H9 (cell line): ENCODE results near the gene FAM171A1. TPM values are rescaled to one million over a fixed set of nuclear protein-coding genes. Genes with fewer than 3 reads are reported as not detected.
"Not testable (repeated sequence)": the region's sequence is repeated elsewhere in the genome, so short reads cannot be mapped to it uniquely, and the experiment has no call there.

Experiments used
- DNase-seq: peaks from one replicate; pipeline ENCODE4 v3.0.0-alpha.2; 2017
- H2AFZ ChIP-seq: one replicate; pipeline ENCODE4 v1.6.1; 2013; ENCODE audit warnings: mild to moderate bottlenecking, low read length, control low read depth, moderate library complexity
- H2AK5ac ChIP-seq: 2 replicates; pipeline ENCODE4 v1.6.1; 2013; ENCODE audit warnings: low read length, control low read depth, mixed read lengths; ENCODE audit not compliant: insufficient read length
- H2BK120ac ChIP-seq: one replicate; pipeline ENCODE4 v1.6.1; 2013; ENCODE audit warnings: low read depth, mild to moderate bottlenecking, low read length, control low read depth, inconsistent platforms; ENCODE audit not compliant: poor library complexity, severe bottlenecking
- H2BK12ac ChIP-seq: 2 replicates; pipeline ENCODE4 v1.6.1; 2013; ENCODE audit warnings: low read length, control low read depth, mixed read lengths, low read depth; ENCODE audit not compliant: insufficient read length
- H2BK15ac ChIP-seq: 2 replicates; pipeline ENCODE4 v1.6.1; 2013; ENCODE audit warnings: low read depth, low read length, control low read depth
- H2BK20ac ChIP-seq: one replicate; pipeline ENCODE4 v1.6.1; 2013; ENCODE audit warnings: low read depth, mild to moderate bottlenecking, low read length, control low read depth, inconsistent platforms; ENCODE audit not compliant: poor library complexity, severe bottlenecking
- H2BK5ac ChIP-seq: 2 replicates; pipeline ENCODE4 v1.6.1; 2013; ENCODE audit warnings: low read length, control low read depth, mixed read lengths; ENCODE audit not compliant: insufficient read length
- H3K14ac ChIP-seq: 2 replicates; pipeline ENCODE4 v1.6.1; 2013; ENCODE audit warnings: low read length, control low read depth; ENCODE audit not compliant: insufficient read depth
- H3K18ac ChIP-seq: 2 replicates; pipeline ENCODE4 v1.6.1; 2013; ENCODE audit warnings: low read depth, mild to moderate bottlenecking, mixed read lengths, low read length, control low read depth; ENCODE audit not compliant: insufficient read length
- H3K23ac ChIP-seq: 2 replicates; pipeline ENCODE4 v1.6.1; 2013; ENCODE audit warnings: low read length, control low read depth, mixed read lengths, low read depth; ENCODE audit not compliant: insufficient read length
- H3K23me2 ChIP-seq: 2 replicates; pipeline ENCODE4 v1.6.1; 2013; ENCODE audit warnings: low read depth, mild to moderate bottlenecking, mixed read lengths, low read length, control low read depth; ENCODE audit not compliant: insufficient read length, poor library complexity, severe bottlenecking
- H3K27ac ChIP-seq: 2 replicates; pipeline ENCODE4 v1.5.1; 2013; ENCODE audit warnings: low read length, control low read depth, mixed read lengths, low read depth; ENCODE audit not compliant: insufficient read length
- H3K27me3 ChIP-seq: 2 replicates; pipeline ENCODE4 v1.6.1; 2013; ENCODE audit warnings: low read length, control low read depth, inconsistent platforms; ENCODE audit not compliant: insufficient read depth
- H3K4ac ChIP-seq: 2 replicates; pipeline ENCODE4 v1.6.1; 2013; ENCODE audit warnings: low read depth, mild to moderate bottlenecking, control low read depth, inconsistent platforms, low read length, moderate library complexity
- H3K4me1 ChIP-seq: 2 replicates; pipeline ENCODE4 v1.6.1; 2013; ENCODE audit warnings: low read length, control low read depth, inconsistent platforms; ENCODE audit not compliant: insufficient read depth
- H3K4me2 ChIP-seq: 2 replicates; pipeline ENCODE4 v1.6.1; 2013; ENCODE audit warnings: low read length, control low read depth, mixed read lengths; ENCODE audit not compliant: insufficient read length, insufficient read depth
- H3K56ac ChIP-seq: 2 replicates; pipeline ENCODE4 v1.6.1; 2013; ENCODE audit warnings: low read depth, mild to moderate bottlenecking, mixed read lengths, low read length, control low read depth; ENCODE audit not compliant: insufficient read length
- H3K79me1 ChIP-seq: 2 replicates; pipeline ENCODE4 v1.6.1; 2013; ENCODE audit warnings: low read depth, mild to moderate bottlenecking, moderate library complexity, low read length, control low read depth, inconsistent platforms; ENCODE audit not compliant: insufficient read depth, poor library complexity, severe bottlenecking
- H3K79me2 ChIP-seq: 2 replicates; pipeline ENCODE4 v1.6.1; 2013; ENCODE audit warnings: low read length, control low read depth, inconsistent platforms; ENCODE audit not compliant: insufficient read depth
- H3K9ac ChIP-seq: 2 replicates; pipeline ENCODE4 v1.6.1; 2013; ENCODE audit warnings: low read length, control low read depth, mixed read lengths; ENCODE audit not compliant: insufficient read length; ENCODE audit errors: extremely low read depth
- H3K9me3 ChIP-seq: one replicate; pipeline ENCODE4 v1.6.1; 2013; ENCODE audit warnings: low read depth, low read length, inconsistent platforms; ENCODE audit not compliant: control insufficient read depth
- H3T11ph ChIP-seq: one replicate; pipeline ENCODE4 v1.6.1; 2013; ENCODE audit warnings: mild to moderate bottlenecking, low read length, control low read depth, inconsistent platforms
- H4K20me1 ChIP-seq: one replicate; pipeline ENCODE4 v1.6.1; 2013; ENCODE audit not compliant: control insufficient read depth, insufficient read length, insufficient read depth
- H4K5ac ChIP-seq: 2 replicates; pipeline ENCODE4 v1.6.1; 2013; ENCODE audit warnings: low read depth, mild to moderate bottlenecking, mixed read lengths, low read length, control low read depth; ENCODE audit not compliant: insufficient read length
- H4K8ac ChIP-seq: replicated peaks from 2 replicates; pipeline ENCODE4 v1.6.1; 2013; ENCODE audit warnings: low read length, control low read depth, mixed read lengths, low read depth; ENCODE audit not compliant: insufficient read length
- H4K91ac ChIP-seq: 2 replicates; pipeline ENCODE4 v1.6.1; 2013; ENCODE audit warnings: low read depth, mild to moderate bottlenecking, moderate library complexity, mixed read lengths, low read length, control low read depth; ENCODE audit not compliant: insufficient read length
- H3K27ac Mint-ChIP-seq, 3 experiments: 2 replicates in 2 of 3; 3 replicates in 1 of 3; pipeline ENCODE4 v1.8.0; 2020 to 2021; ENCODE audit warnings: mixed read lengths in 3 of 3, mild to moderate bottlenecking in 1 of 3, moderate library complexity in 1 of 3
- H3K27me3 Mint-ChIP-seq: 2 replicates; pipeline ENCODE4 v1.8.0; 2021; ENCODE audit warnings: low read depth, mild to moderate bottlenecking, moderate library complexity, mixed read lengths
- H3K36me3 Mint-ChIP-seq, 3 experiments: 2 replicates in 2 of 3; 3 replicates in 1 of 3; pipeline ENCODE4 v1.8.0; 2020 to 2021; ENCODE audit warnings: low read depth in 3 of 3, mixed read lengths in 3 of 3; ENCODE audit not compliant: insufficient read depth in 1 of 3
- H3K4me1 Mint-ChIP-seq, 2 experiments: 2 replicates each; pipeline ENCODE4 v1.8.0; 2020; ENCODE audit warnings: mixed read lengths in 2 of 2
- H3K4me3 Mint-ChIP-seq, 2 experiments: 2 replicates in 1 of 2; 3 replicates in 1 of 2; pipeline ENCODE4 v1.8.0; 2020 to 2021; ENCODE audit warnings: mild to moderate bottlenecking in 2 of 2, mixed read lengths in 2 of 2, moderate library complexity in 1 of 2
- H3K9me3 Mint-ChIP-seq, 2 experiments: 2 replicates in 1 of 2; 3 replicates in 1 of 2; pipeline ENCODE4 v1.8.0; 2020; ENCODE audit warnings: mild to moderate bottlenecking in 2 of 2, mixed read lengths in 2 of 2, moderate library complexity in 1 of 2
- CTCF ChIP-seq: fragments of 200-600 bp; sonication (generic); conservative IDR thresholded peaks from 3 replicates; pipeline ENCODE4 v1.8.0; 2021; ENCODE audit warnings: antibody characterized with exemption, mild to moderate bottlenecking
- WGBS: extraction: QIAGEN DNeasy Blood & Tissue Kit; methylation state at CpG from one replicate; pipeline ENCODE4 v1.1.7; 2013; ENCODE audit warnings: missing lambda C conversion rate, low lambda C conversion rate, mixed read lengths; ENCODE audit not compliant: insufficient read length; ENCODE audit errors: extremely low coverage; 5-methylcytosine and 5-hydroxymethylcytosine counted together
- total RNA-seq: library from RNA; stranded (reverse); gene quantifications from 2 replicates; pipeline ENCODE4 v1.2.1, GENCODE V29; 2021

Gene FAM171A1
- total RNA-seq, 1 experiment from 2014 or later, result 37.4 TPM

GRCh38 chr10:15278786-15279185 is 92.3 kb downstream of the FAM171A1 start:
- H4K20me1 ChIP-seq, result no peaks in the 10 kb centered on the region
- no peaks in the 10 kb centered on the region for H3K23me2 ChIP-seq
- no CpG with 5 or more reads among the region's 12 CpGs for WGBS
- H3K4me1 ChIP-seq, result no peaks in the 10 kb centered on the region
- H4K8ac ChIP-seq, result no peak overlapping the region
- no peak overlapping the region for H3K56ac ChIP-seq
- no peak overlapping the region for H2BK15ac ChIP-seq
- DNase-seq, result no peak
- H3K4ac ChIP-seq, result no peak overlapping the region
- no peak overlapping the region for H4K91ac ChIP-seq
- no peak overlapping the region for H2BK12ac ChIP-seq
- no peak overlapping the region for H2AFZ ChIP-seq
- H3T11ph ChIP-seq, result no peak overlapping the region
- Mint-ChIP-seq H3K36me3 (peaks cover 32 to 52% (median 42%) of the 10 kb centered on the region in 3 experiments), H3K4me3 (no peak overlapping the region), H3K4me1 (no peaks in the 10 kb centered on the region), H3K27me3 (no peaks in the 10 kb centered on the region), H3K27ac (no peak overlapping the region), H3K9me3 (peaks cover 0 to 3% of the 10 kb centered on the region in 2 experiments; a peak in 2 of 5 replicates)
- no peak overlapping the region for H3K23ac ChIP-seq
- H3K27me3 ChIP-seq, result no peaks in the 10 kb centered on the region
- no peak for TF ChIP-seq CTCF
- no peaks in the 10 kb centered on the region for H3K9me3 ChIP-seq
- no peak overlapping the region for H2BK120ac ChIP-seq
- H3K14ac ChIP-seq, result no peak overlapping the region
- H2BK20ac ChIP-seq, result no peak overlapping the region
- no peak overlapping the region for H3K27ac ChIP-seq
- no peak overlapping the region for H2AK5ac ChIP-seq
- H2BK5ac ChIP-seq, result no peak overlapping the region
- H3K4me2 ChIP-seq, result no peak overlapping the region
- H4K5ac ChIP-seq, result no peak overlapping the region
- H3K18ac ChIP-seq, result no peak overlapping the region
- H3K9ac ChIP-seq, result no peak overlapping the region
- no peaks in the 10 kb centered on the region for H3K79me1 ChIP-seq
- no peaks in the 10 kb centered on the region for H3K79me2 ChIP-seq

GRCh38 chr10:15276039-15276438 is 95.0 kb downstream of the FAM171A1 start:
- H3K79me1 ChIP-seq, H3K23me2 ChIP-seq, H3K23ac ChIP-seq, H3K4me2 ChIP-seq, H3K79me2 ChIP-seq, H3K4ac ChIP-seq, H3K56ac ChIP-seq, H4K20me1 ChIP-seq, H3K14ac ChIP-seq, H3K9me3 Mint-ChIP-seq, H3K27me3 ChIP-seq, H3K9ac ChIP-seq, H3K27ac Mint-ChIP-seq, H2BK20ac ChIP-seq, H2BK120ac ChIP-seq, H4K8ac ChIP-seq, H2BK12ac ChIP-seq, H3K27me3 Mint-ChIP-seq, H3K4me1 Mint-ChIP-seq, H4K91ac ChIP-seq, H3K18ac ChIP-seq, H3T11ph ChIP-seq, H3K27ac ChIP-seq, H2AK5ac ChIP-seq, DNase-seq, H2BK15ac ChIP-seq, H3K4me1 ChIP-seq, H3K4me3 Mint-ChIP-seq, H3K9me3 ChIP-seq, H2BK5ac ChIP-seq, H4K5ac ChIP-seq, H2AFZ ChIP-seq: not testable (repeated sequence)
- WGBS, result no CpG with 5 or more reads among the region's 9 CpGs
- H3K36me3 Mint-ChIP-seq, result peaks cover 33 to 43% (median 42%) of the 10 kb centered on the region in 3 experiments
